Testis (tissue), 3 donors: ENCODE measurements around the gene CCNF. TPM values are rescaled to one million over a fixed set of nuclear protein-coding genes. Genes with fewer than 3 reads are reported as not detected.

Source experiments
- DNase-seq: peaks from one replicate; pipeline ENCODE4 v3.0.0-alpha.2; 2019
- H3K27ac ChIP-seq, 2 donors: fragments of 200-600 bp; sonication (generic); one replicate each; pipeline ENCODE4 v1.5.1; 2019
- H3K27me3 ChIP-seq: fragments of 200-600 bp; sonication (generic); one replicate; pipeline ENCODE4 v1.5.1; 2019
- H3K36me3 ChIP-seq: fragments of 200-600 bp; sonication (generic); one replicate; pipeline ENCODE4 v1.5.1; 2017; ENCODE audit warnings: low read depth; ENCODE audit errors: missing control alignments
- H3K4me1 ChIP-seq: fragments of 200-600 bp; sonication (generic); one replicate; pipeline ENCODE4 v1.5.1; 2019
- H3K4me3 ChIP-seq, 2 donors: fragments of 200-600 bp; sonication (generic); one replicate each; pipeline ENCODE4 v1.5.1; 2017 to 2019
- H3K9me3 ChIP-seq: fragments of 200-600 bp; sonication (generic); one replicate; pipeline ENCODE4 v1.5.1; 2017
- POLR2A ChIP-seq: fragments of 450-650 bp; IDR thresholded peaks from one replicate; pipeline ENCODE4 v1.6.1; 2017; ENCODE audit warnings: antibody characterized with exemption, mild to moderate bottlenecking, moderate library complexity
- WGBS, 2 donors: methylation state at CpG; one replicate each; pipeline ENCODE4 v1.1.5; 2018; 5-methylcytosine and 5-hydroxymethylcytosine counted together
- intact Hi-C: fragments of 100-400 bp; cut with DNase I; formaldehyde crosslinking; loops from one replicate; pipeline ENCODE4 v1.15.1; 2023; ENCODE audit warnings: low total_unique reads
- polyA plus RNA-seq: library from polyadenylated mRNA; stranded (reverse); fragments of 350-450 nt; fragmentation: Illumina TruSeq; extraction: RNeasy Lipid Tissue Mini Kit (QIAGEN cat#74804); gene quantifications from one replicate; pipeline ENCODE4 v1.2.3, GENCODE V29; 2014; ENCODE audit warnings: low read depth, low replicate concordance; ENCODE audit not compliant: insufficient read depth
- total RNA-seq, 2 donors: library from RNA; depleted of rRNA; stranded (reverse); fragments of >200 nt; gene quantifications; one replicate each; pipeline ENCODE4 v1.2.3, GENCODE V29; 2016
- TF ChIP-seq, protein P1 (sequence below), 3 experiments: fragments of 450-650 bp in 2 of 3; fragments of 200-600 bp in 1 of 3; sonication (generic) in 1 of 3; IDR thresholded peaks; one replicate each; pipeline ENCODE4 v1.5.1; 2016 to 2019; ENCODE audit warnings: antibody characterized with exemption in 3 of 3, mild to moderate bottlenecking in 2 of 3, moderate library complexity in 1 of 3

The CCNF gene
- total and polyA plus RNA-seq, 3 donors from 2014 or later, result 6.0 to 10.8 (median 9.4) TPM

DNA sequence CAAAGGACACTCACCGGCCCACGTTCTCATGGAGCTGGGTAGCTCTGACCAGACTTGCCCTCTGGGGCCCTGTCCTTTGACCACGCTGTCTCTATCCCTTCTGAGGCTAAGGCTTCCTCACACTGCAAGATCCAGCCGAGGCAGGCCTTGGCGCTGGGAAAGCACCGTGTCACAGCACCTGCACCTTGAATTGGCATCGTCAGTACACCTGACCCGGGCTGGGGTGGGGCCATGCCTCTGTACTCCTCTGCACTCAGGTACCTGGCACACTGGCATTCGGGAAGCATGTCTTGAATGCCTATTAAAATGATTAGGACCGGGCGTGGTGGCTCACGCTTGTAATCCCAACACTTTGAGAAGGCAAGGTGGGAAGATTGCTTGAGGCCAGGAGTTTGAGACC is 51.7 kb downstream of the CCNF start:
- Histone ChIP-seq H3K27me3 (no peaks in the 10 kb centered on the region), H3K36me3 (no peaks in the 10 kb centered on the region), H3K9me3 (no peaks in the 10 kb centered on the region), H3K4me3 (no peak overlapping the region), H3K4me1 (peaks cover 15% of the 10 kb centered on the region), H3K27ac (no peak overlapping the region)
- DNase-seq, result no peak
- TF ChIP-seq POLR2A, result no peak
- TF ChIP-seq, protein P1, sequence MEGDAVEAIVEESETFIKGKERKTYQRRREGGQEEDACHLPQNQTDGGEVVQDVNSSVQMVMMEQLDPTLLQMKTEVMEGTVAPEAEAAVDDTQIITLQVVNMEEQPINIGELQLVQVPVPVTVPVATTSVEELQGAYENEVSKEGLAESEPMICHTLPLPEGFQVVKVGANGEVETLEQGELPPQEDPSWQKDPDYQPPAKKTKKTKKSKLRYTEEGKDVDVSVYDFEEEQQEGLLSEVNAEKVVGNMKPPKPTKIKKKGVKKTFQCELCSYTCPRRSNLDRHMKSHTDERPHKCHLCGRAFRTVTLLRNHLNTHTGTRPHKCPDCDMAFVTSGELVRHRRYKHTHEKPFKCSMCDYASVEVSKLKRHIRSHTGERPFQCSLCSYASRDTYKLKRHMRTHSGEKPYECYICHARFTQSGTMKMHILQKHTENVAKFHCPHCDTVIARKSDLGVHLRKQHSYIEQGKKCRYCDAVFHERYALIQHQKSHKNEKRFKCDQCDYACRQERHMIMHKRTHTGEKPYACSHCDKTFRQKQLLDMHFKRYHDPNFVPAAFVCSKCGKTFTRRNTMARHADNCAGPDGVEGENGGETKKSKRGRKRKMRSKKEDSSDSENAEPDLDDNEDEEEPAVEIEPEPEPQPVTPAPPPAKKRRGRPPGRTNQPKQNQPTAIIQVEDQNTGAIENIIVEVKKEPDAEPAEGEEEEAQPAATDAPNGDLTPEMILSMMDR (IDR thresholded peaks at IDR 0.05), result no peak
- WGBS, 2 donors, result 82 to 89% methylated on average over 12 of the region's 12 CpGs
- intact Hi-C loops, result loop anchor here (10.0 kb wide), 1 partner anchor 146 kb away; no protein-coding TSS in a partner anchor

DNA sequence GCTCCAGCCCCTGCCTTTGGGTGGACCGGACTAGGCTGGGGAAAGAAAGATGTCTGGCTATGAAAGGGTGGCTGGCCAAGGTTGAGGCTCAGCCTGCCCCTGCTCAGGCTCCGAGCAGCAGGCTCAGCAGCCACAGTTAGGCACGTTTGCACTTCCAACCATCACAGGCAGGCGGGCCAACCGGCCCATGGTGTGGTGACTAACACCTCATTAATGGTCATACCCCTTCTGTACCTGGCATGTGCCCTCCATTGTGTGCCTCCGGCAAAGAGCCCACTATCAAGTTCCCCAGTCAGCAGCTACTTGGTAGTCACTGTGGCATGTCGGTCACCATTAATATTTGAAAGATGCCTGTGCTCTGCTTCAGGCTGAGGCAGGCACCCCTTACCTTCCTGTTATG is 52.4 kb downstream of the CCNF start:
- 68 to 72% methylated on average over 5 to 7 of the region's 7 CpGs for WGBS, 2 donors
- no peaks in the 10 kb centered on the region for H3K36me3 ChIP-seq

DNA sequence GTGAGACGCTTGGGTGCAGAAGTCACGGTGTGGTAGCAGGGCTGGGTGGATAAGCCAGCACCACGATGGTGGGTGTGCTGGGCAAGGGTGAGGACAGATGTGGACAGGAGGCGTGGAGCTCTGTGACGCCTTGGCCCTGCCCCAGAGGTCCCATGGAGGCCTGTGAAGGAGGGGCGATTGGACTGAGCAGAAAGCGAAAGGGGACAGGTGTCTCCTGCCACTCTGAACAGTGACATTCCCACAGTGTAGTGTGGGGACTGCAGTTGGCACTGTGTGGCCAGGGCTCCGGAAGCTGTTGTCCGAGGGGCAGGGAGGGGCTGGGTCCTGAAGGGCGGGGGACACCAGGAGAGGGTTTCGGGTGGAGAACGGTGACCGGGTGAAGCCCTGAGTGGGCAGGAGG is 53.0 kb downstream of the CCNF start:
- Histone ChIP-seq H3K27ac (peak overlapping the region in 1 of 2 donors; percentile 6), H3K4me3 (no peak overlapping the region)
- WGBS, 2 donors, result 69 to 77% methylated on average over 13 of the region's 13 CpGs

More for the DNA sequence above, 52.4 kb downstream of the CCNF start:
- peaks cover 15% of the 10 kb centered on the region for H3K4me1 ChIP-seq
- TF ChIP-seq, protein P1 (IDR thresholded peaks at IDR 0.05), result no peak
- no peak for TF ChIP-seq POLR2A
- no peaks in the 10 kb centered on the region for H3K9me3 ChIP-seq
- no peak overlapping the region for H3K27ac ChIP-seq
- intact Hi-C loops, result loop anchor here (10.0 kb wide), 1 partner anchor 147 kb away; no protein-coding TSS in a partner anchor
- DNase-seq, result no peak
- no peak overlapping the region for H3K4me3 ChIP-seq
- no peaks in the 10 kb centered on the region for H3K27me3 ChIP-seq

DNA sequence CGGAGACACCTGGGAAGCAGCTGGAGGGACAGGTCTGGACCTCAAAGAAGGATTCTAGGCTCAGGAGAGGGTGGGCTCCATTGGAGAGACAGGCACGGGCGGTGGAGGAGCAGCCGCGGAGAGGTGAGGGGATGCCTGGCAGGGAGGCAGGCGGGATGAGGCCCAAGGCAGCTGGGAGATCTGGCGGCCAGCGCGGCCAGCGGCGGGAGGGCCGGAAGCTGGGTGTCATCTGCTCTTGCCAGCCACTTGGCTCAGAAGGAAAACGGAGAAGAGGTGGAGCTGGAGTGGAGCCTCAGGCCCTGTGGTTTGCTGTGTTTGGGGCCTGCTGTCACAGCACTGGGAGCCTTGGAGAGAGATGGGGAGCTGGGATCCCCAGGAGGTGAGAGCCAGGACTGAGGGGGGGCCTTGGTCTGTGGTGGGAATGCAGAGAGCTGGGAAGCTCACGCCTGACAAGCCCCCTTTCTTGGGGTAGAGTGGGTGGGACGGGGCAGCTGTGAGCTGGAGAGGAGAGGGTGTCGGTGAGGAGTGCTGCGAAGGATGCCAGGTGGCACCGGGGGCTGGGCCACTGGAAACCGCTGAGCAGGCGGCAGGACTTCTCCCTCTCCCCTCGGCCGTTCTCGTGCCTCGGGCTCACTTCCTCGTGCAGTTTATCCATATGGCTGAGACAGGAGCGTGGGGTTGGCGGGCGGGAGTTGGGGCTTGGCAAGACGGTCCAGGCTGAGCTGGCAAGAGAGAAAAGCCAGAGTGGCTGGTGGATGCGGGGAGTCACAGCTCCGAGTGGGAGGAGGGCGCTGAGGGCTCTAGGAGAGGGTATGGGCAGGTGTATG is 53.7 kb downstream of the CCNF start:
- Histone ChIP-seq H3K4me1 (peaks cover 19% of the 10 kb centered on the region), H3K27ac (peak overlapping the region; percentile 6 to 31), H3K36me3 (no peaks in the 10 kb centered on the region), H3K4me3 (no peak overlapping the region), H3K27me3 (no peaks in the 10 kb centered on the region), H3K9me3 (no peaks in the 10 kb centered on the region)
- no peak for TF ChIP-seq POLR2A
- TF ChIP-seq, protein P1 (IDR thresholded peaks at IDR 0.05), result no peak
- 46 to 47% methylated on average over 32 of the region's 32 CpGs for WGBS, 2 donors
- peak; percentile 71 for DNase-seq
- intact Hi-C loops, result loop anchor here (10.0 kb wide), 1 partner anchor 148 kb away; no protein-coding TSS in a partner anchor

More for the DNA sequence above, 53.0 kb downstream of the CCNF start:
- Histone ChIP-seq H3K36me3 (no peaks in the 10 kb centered on the region), H3K4me1 (peaks cover 19% of the 10 kb centered on the region), H3K9me3 (no peaks in the 10 kb centered on the region), H3K27me3 (no peaks in the 10 kb centered on the region)
- intact Hi-C loops, result loop anchor here (10.0 kb wide), 1 partner anchor 147 kb away; no protein-coding TSS in a partner anchor
- DNase-seq, result no peak
- TF ChIP-seq POLR2A, result no peak
- TF ChIP-seq, protein P1 (IDR thresholded peaks at IDR 0.05), result no peak
